ENCODE measurements around the gene MS4A10. TPM values are rescaled to one million over a fixed set of nuclear protein-coding genes. Genes with fewer than 3 reads are reported as not detected.

Gene MS4A10
- total and polyA plus RNA-seq, 4 donors = 5.5 TPM; not detected in 3

- H3K27me3 ChIP-seq (ENCODE audit: control insufficient read depth in 1 of 2, insufficient read depth in 2 of 2, low read length in 1 of 2) = no peaks in the 10 kb centered on the region
- no peaks in the 10 kb centered on the region for H3K9me3 ChIP-seq (ENCODE audit: control insufficient read depth, low read length)
- intact Hi-C loops (cut with DNase I) = loop anchor here (5.0 to 10.0 kb wide), 4 partner anchors 63 to 551 kb away; partner anchors contain the start of genes PRPF19 (in 2 of the 2), TMEM216 (in 1 of the 2) and VPS37C (in 1 of the 2)
- H3K36me3 ChIP-seq (ENCODE audit: control insufficient read depth in 1 of 2, insufficient read depth in 2 of 2, low read length in 1 of 2) = peaks cover 0 to 2% of the 10 kb centered on the region in 2 donors
- 66 to 67% methylated on average over 10 of the region's 10 CpGs for WGBS, 2 donors
- DNase-seq = no peak
- H3K27ac ChIP-seq (ENCODE audit: low read depth in 1 of 2, low read length in 2 of 2) = no peak overlapping the region
- no peak overlapping the region for H3K4me3 ChIP-seq (ENCODE audit: low read length in 2 of 2)
- H3K4me1 ChIP-seq (ENCODE audit: control insufficient read depth in 1 of 2, insufficient read depth in 2 of 2, low read length in 2 of 2) = peaks cover 0 to 7% of the 10 kb centered on the region in 2 donors
- ATAC-seq (ENCODE audit: low FRiP score) = no peak
Observed at GRCh38 chr11:60844045-60844869, 59.1 kb downstream of the MS4A10 start.

GRCh38 chr11:60844870-60845221 is 59.7 kb downstream of the MS4A10 start:
- Histone ChIP-seq H3K9me3 (ENCODE audit: control insufficient read depth, low read length) (no peaks in the 10 kb centered on the region), H3K36me3 (ENCODE audit: control insufficient read depth in 1 of 2, insufficient read depth in 2 of 2, low read length in 1 of 2) (peaks cover 0 to 2% of the 10 kb centered on the region in 2 donors), H3K4me1 (ENCODE audit: control insufficient read depth in 1 of 2, insufficient read depth in 2 of 2, low read length in 2 of 2) (peaks cover 0 to 7% of the 10 kb centered on the region in 2 donors), H3K4me3 (ENCODE audit: low read length in 2 of 2) (no peak overlapping the region), H3K27ac (ENCODE audit: low read depth in 1 of 2, low read length in 2 of 2) (no peak overlapping the region), H3K27me3 (ENCODE audit: control insufficient read depth in 1 of 2, insufficient read depth in 2 of 2, low read length in 1 of 2) (no peaks in the 10 kb centered on the region)
- DNase-seq (no peak), ATAC-seq (ENCODE audit: low FRiP score) (no peak)
- WGBS, 2 donors = 48 to 60% methylated on average over 4 of the region's 4 CpGs
- intact Hi-C loops (cut with DNase I) = loop anchor here (5.0 to 10.0 kb wide), 4 partner anchors 62 to 550 kb away; partner anchors contain the start of genes PRPF19 (in 2 of the 2), TMEM216 (in 1 of the 2) and VPS37C (in 1 of the 2)

- 84 to 86% methylated on average over 8 of the region's 8 CpGs for WGBS, 2 donors
- Histone ChIP-seq H3K36me3 (ENCODE audit: control insufficient read depth in 1 of 2, insufficient read depth in 2 of 2, low read length in 1 of 2) (peaks cover 0 to 2% of the 10 kb centered on the region in 2 donors), H3K4me1 (ENCODE audit: control insufficient read depth in 1 of 2, insufficient read depth in 2 of 2, low read length in 2 of 2) (peaks cover 0 to 7% of the 10 kb centered on the region in 2 donors), H3K4me3 (ENCODE audit: low read length in 2 of 2) (no peak overlapping the region), H3K27ac (ENCODE audit: low read depth in 1 of 2, low read length in 2 of 2) (no peak overlapping the region), H3K27me3 (ENCODE audit: control insufficient read depth in 1 of 2, insufficient read depth in 2 of 2, low read length in 1 of 2) (no peaks in the 10 kb centered on the region), H3K9me3 (ENCODE audit: control insufficient read depth, low read length) (no peaks in the 10 kb centered on the region)
- DNase-seq (no peak), ATAC-seq (ENCODE audit: low FRiP score) (no peak)
- intact Hi-C loops (cut with DNase I) = loop anchor here in 1 of 2 donors (10.0 kb wide), 1 partner anchor 549 kb away; the partner anchor contains the start of gene TMEM216
Observed at GRCh38 chr11:60845338-60845737, 60.2 kb downstream of the MS4A10 start.

- intact Hi-C loops (cut with DNase I) = loop anchor here in 1 of 2 donors (10.0 kb wide), 1 partner anchor 548 kb away; the partner anchor contains the start of gene TMEM216
- peaks cover 0 to 4% of the 10 kb centered on the region in 2 donors for H3K4me1 ChIP-seq (ENCODE audit: control insufficient read depth in 1 of 2, insufficient read depth in 2 of 2, low read length in 2 of 2)
- H3K27me3 ChIP-seq (ENCODE audit: control insufficient read depth in 1 of 2, insufficient read depth in 2 of 2, low read length in 1 of 2) = no peaks in the 10 kb centered on the region
- no peak for DNase-seq
- ATAC-seq (ENCODE audit: low FRiP score) = no peak
- 70 to 81% methylated on average over 13 of the region's 13 CpGs for whole genome bisulfite sequencing, 2 donors
- no peak overlapping the region for H3K27ac ChIP-seq (ENCODE audit: low read depth in 1 of 2, low read length in 2 of 2)
- H3K36me3 ChIP-seq (ENCODE audit: control insufficient read depth in 1 of 2, insufficient read depth in 2 of 2, low read length in 1 of 2) = peaks cover 0 to 6% of the 10 kb centered on the region in 2 donors
- no peak overlapping the region for H3K4me3 ChIP-seq (ENCODE audit: low read length in 2 of 2)
- H3K9me3 ChIP-seq (ENCODE audit: control insufficient read depth, low read length) = no peaks in the 10 kb centered on the region
Observed at GRCh38 chr11:60847281-60847680, 62.1 kb downstream of the MS4A10 start.

- Histone ChIP-seq H3K4me1 (ENCODE audit: control insufficient read depth in 1 of 2, insufficient read depth in 2 of 2, low read length in 2 of 2) (peaks cover 0 to 4% of the 10 kb centered on the region in 2 donors), H3K27ac (ENCODE audit: low read depth in 1 of 2, low read length in 2 of 2) (no peak overlapping the region), H3K36me3 (ENCODE audit: control insufficient read depth in 1 of 2, insufficient read depth in 2 of 2, low read length in 1 of 2) (peaks cover 0 to 6% of the 10 kb centered on the region in 2 donors), H3K27me3 (ENCODE audit: control insufficient read depth in 1 of 2, insufficient read depth in 2 of 2, low read length in 1 of 2) (no peaks in the 10 kb centered on the region), H3K9me3 (ENCODE audit: control insufficient read depth, low read length) (no peaks in the 10 kb centered on the region), H3K4me3 (ENCODE audit: low read length in 2 of 2) (no peak overlapping the region)
- intact Hi-C loops (cut with DNase I) = loop anchor here in 1 of 2 donors (10.0 kb wide), 1 partner anchor 547 kb away; the partner anchor contains the start of gene TMEM216
- no peak for DNase-seq
- 90 to 91% methylated on average over 12 of the region's 12 CpGs for WGBS, 2 donors
- no peak for ATAC-seq (ENCODE audit: low FRiP score)
Observed at GRCh38 chr11:60847896-60848295, 62.8 kb downstream of the MS4A10 start.

- peaks cover 0 to 6% of the 10 kb centered on the region in 2 donors for H3K36me3 ChIP-seq (ENCODE audit: control insufficient read depth in 1 of 2, insufficient read depth in 2 of 2, low read length in 1 of 2)
- no peaks in the 10 kb centered on the region for H3K27me3 ChIP-seq (ENCODE audit: control insufficient read depth in 1 of 2, insufficient read depth in 2 of 2, low read length in 1 of 2)
- intact Hi-C loops (cut with DNase I) = loop anchor here in 1 of 2 donors (10.0 kb wide), 1 partner anchor 546 kb away; the partner anchor contains the start of gene TMEM216
- DNase-seq = no peak
- no peak for ATAC-seq (ENCODE audit: low FRiP score)
- peaks cover 0 to 1% of the 10 kb centered on the region in 2 donors for H3K4me1 ChIP-seq (ENCODE audit: control insufficient read depth in 1 of 2, insufficient read depth in 2 of 2, low read length in 2 of 2)
- no peaks in the 10 kb centered on the region for H3K9me3 ChIP-seq (ENCODE audit: control insufficient read depth, low read length)
- 83 to 84% methylated on average over 10 of the region's 10 CpGs for WGBS, 2 donors
- no peak overlapping the region for H3K27ac ChIP-seq (ENCODE audit: low read depth in 1 of 2, low read length in 2 of 2)
- no peak overlapping the region for H3K4me3 ChIP-seq (ENCODE audit: low read length in 2 of 2)
Observed at GRCh38 chr11:60848714-60849151, 63.6 kb downstream of the MS4A10 start.

- no peak for ATAC-seq (ENCODE audit: low FRiP score)
- no peaks in the 10 kb centered on the region for H3K9me3 ChIP-seq (ENCODE audit: control insufficient read depth, low read length)
- no peak overlapping the region for H3K4me3 ChIP-seq (ENCODE audit: low read length in 2 of 2)
- H3K27me3 ChIP-seq (ENCODE audit: control insufficient read depth in 1 of 2, insufficient read depth in 2 of 2, low read length in 1 of 2) = no peaks in the 10 kb centered on the region
- intact Hi-C loops (cut with DNase I) = loop anchor here in 1 of 2 donors (10.0 kb wide), 1 partner anchor 545 kb away; the partner anchor contains the start of gene TMEM216
- WGBS, 2 donors = 90 to 91% methylated on average over 29 of the region's 29 CpGs
- H3K27ac ChIP-seq (ENCODE audit: low read depth in 1 of 2, low read length in 2 of 2) = no peak overlapping the region
- H3K4me1 ChIP-seq (ENCODE audit: control insufficient read depth in 1 of 2, insufficient read depth in 2 of 2, low read length in 2 of 2) = no peaks in the 10 kb centered on the region
- no peak for DNase-seq
- H3K36me3 ChIP-seq (ENCODE audit: control insufficient read depth in 1 of 2, insufficient read depth in 2 of 2, low read length in 1 of 2) = peaks cover 0 to 6% of the 10 kb centered on the region in 2 donors
Observed at GRCh38 chr11:60849641-60850520, 64.7 kb downstream of the MS4A10 start.
